Fibroblast of the aortic adventitia (primary cell): ENCODE data around the gene SLC6A19. TPM values are rescaled to one million over a fixed set of nuclear protein-coding genes. Genes with fewer than 3 reads are reported as not detected.

ENCODE experiments used
- DNase-seq: peaks from one replicate; pipeline ENCODE4 v3.0.0-alpha.2; 2010; ENCODE audit warnings: low read depth
- H3K4me3 ChIP-seq: 2 replicates; pipeline ENCODE4 v1.5.1; 2011; ENCODE audit warnings: low read depth, mild to moderate bottlenecking, control low read depth, low read length, moderate library complexity
- total RNA-seq: library from RNA; depleted of rRNA; stranded (reverse); fragments of >200 nt; gene quantifications from 2 replicates; pipeline ENCODE4 v1.2.3, GENCODE V29; 2012; ENCODE audit warnings: low replicate concordance
- TF ChIP-seq, protein P1 (sequence below): IDR thresholded peaks from 2 replicates; pipeline ENCODE4 v1.5.1; 2011; ENCODE audit warnings: mild to moderate bottlenecking, low read length, control low read depth, inconsistent platforms; ENCODE audit not compliant: insufficient read depth

Gene SLC6A19
- total RNA-seq, 1 donor: not detected

DNA sequence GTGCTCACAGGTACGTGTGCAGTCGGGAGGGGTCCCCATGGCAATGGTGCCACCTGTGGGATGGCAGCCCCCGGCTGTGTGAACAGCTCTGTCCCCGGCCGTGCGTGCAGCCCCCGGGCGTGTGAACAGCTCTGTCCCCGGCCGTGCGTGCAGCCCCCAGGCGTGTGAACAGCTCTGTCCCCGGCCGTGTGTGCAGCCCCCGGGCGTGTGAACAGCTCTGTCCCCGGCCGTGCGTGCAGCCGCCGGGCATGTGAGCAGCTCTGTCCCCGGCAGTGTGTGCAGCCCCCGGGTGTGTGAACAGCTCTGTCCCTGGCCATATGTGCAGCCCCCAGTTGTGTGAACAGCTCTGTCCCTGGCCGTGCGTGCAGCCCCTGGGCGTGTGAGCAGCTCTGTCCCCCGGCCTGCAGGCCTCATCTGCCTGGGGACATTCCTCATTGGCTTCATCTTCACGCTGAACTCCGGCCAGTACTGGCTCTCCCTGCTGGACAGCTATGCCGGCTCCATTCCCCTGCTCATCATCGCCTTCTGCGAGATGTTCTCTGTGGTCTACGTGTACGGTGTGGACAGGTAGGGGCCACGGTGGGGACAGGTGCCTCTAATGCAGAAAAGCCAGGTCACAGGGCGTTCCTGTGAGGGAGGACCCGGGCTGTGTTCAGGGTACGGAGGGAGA lies 17.8 kb downstream of the SLC6A19 start:
- TF ChIP-seq, protein P1, sequence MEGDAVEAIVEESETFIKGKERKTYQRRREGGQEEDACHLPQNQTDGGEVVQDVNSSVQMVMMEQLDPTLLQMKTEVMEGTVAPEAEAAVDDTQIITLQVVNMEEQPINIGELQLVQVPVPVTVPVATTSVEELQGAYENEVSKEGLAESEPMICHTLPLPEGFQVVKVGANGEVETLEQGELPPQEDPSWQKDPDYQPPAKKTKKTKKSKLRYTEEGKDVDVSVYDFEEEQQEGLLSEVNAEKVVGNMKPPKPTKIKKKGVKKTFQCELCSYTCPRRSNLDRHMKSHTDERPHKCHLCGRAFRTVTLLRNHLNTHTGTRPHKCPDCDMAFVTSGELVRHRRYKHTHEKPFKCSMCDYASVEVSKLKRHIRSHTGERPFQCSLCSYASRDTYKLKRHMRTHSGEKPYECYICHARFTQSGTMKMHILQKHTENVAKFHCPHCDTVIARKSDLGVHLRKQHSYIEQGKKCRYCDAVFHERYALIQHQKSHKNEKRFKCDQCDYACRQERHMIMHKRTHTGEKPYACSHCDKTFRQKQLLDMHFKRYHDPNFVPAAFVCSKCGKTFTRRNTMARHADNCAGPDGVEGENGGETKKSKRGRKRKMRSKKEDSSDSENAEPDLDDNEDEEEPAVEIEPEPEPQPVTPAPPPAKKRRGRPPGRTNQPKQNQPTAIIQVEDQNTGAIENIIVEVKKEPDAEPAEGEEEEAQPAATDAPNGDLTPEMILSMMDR: no peak
- DNase-seq: no peak
- H3K4me3 ChIP-seq: no peak overlapping the region

GRCh38 chr5:1219768-1220100 lies 18.3 kb downstream of the SLC6A19 start:
- TF ChIP-seq, protein P1: no peak
- H3K4me3 ChIP-seq: no peak overlapping the region
- no peak for DNase-seq

DNA sequence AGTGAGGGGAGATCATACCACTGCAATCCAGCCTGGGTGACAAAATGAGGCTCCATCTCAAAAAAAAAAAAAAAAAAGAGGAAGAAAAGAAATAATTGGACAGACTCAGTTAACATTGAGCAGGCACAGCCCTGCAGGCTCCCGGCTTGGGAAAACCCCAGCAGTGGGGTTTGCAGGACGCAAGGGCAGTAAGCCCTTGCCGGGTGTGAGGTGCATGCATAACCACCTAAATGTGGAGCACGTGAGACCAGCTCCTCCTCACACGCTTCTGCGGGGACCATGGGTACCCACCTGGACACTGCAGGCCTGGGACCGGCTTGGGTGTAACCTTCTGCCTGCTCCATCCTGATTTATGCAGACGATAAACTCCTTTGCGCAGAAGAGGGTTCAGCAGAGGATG lies 19.0 kb downstream of the SLC6A19 start:
- TF ChIP-seq, protein P1: no peak
- H3K4me3 ChIP-seq: no peak overlapping the region
- no peak for DNase-seq

DNA sequence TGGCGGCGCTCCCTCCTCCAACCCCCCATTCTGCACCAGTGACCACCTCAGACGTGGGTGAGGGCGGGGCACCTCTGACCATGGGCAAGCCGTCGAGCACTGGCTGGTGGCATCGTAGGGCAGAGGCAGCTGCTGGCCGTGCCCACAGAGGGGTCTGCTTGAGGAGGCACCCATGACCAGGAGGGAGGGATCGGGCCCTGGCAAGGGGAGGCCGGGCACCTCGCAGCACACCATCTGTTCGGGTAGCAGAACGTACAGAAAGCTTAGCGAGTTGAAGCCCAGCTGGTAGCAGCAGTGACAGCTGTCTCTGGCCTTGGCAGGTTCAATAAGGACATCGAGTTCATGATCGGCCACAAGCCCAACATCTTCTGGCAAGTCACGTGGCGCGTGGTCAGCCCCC lies 19.4 kb downstream of the SLC6A19 start:
- TF ChIP-seq, protein P1: no peak
- no peak overlapping the region for H3K4me3 ChIP-seq
- no peak for DNase-seq

- DNase-seq: no peak
- H3K4me3 ChIP-seq: no peak overlapping the region
- TF ChIP-seq, protein P1: no peak
Measured at GRCh38 chr5:1221721-1222120, 20.3 kb downstream of the SLC6A19 start.

GRCh38 chr5:1222147-1222546 lies 20.8 kb downstream of the SLC6A19 start:
- no peak overlapping the region for H3K4me3 ChIP-seq
- TF ChIP-seq, protein P1: no peak
- DNase-seq: no peak
